Mesothelial cell of epicardium (in vitro differentiated cells): Measurements from ENCODE around the gene TRPV4. TPM values are rescaled to one million over a fixed set of nuclear protein-coding genes. Genes with fewer than 3 reads are reported as not detected.
A peak's percentile ranks its signal among the peaks of the same experiment; 100 is the strongest.

Experiments used
- DNase-seq, 2 experiments: peaks; one replicate each; pipeline ENCODE4 v3.0.0; 2021; ENCODE audit warnings: low spot score in 2 of 2; ENCODE audit not compliant: unreplicated experiment in 2 of 2
- H3K27ac Mint-ChIP-seq: 2 replicates; pipeline ENCODE4 v1.8.0; 2021; ENCODE audit warnings: mixed read lengths
- H3K27me3 Mint-ChIP-seq: 2 replicates; pipeline ENCODE4 v1.8.0; 2021; ENCODE audit warnings: low read depth, mixed read lengths
- H3K36me3 Mint-ChIP-seq: 2 replicates; pipeline ENCODE4 v1.8.0; 2021; ENCODE audit warnings: mixed read lengths
- H3K4me1 Mint-ChIP-seq: 2 replicates; pipeline ENCODE4 v1.8.0; 2021; ENCODE audit warnings: mixed read lengths
- H3K4me3 Mint-ChIP-seq: 2 replicates; pipeline ENCODE4 v1.8.0; 2021; ENCODE audit warnings: mild to moderate bottlenecking, moderate library complexity, mixed read lengths
- H3K9me3 Mint-ChIP-seq: 2 replicates; pipeline ENCODE4 v1.8.0; 2021; ENCODE audit warnings: mixed read lengths
- CTCF ChIP-seq: fragments of 200-600 bp; sonication (generic); IDR thresholded peaks from one replicate; pipeline ENCODE4 v1.5.0; 2021; ENCODE audit warnings: antibody characterized with exemption; ENCODE audit not compliant: unreplicated experiment
- total RNA-seq: library from RNA; stranded (reverse); gene quantifications from 3 replicates; pipeline ENCODE4 v1.2.1, GENCODE V29; 2021

The TRPV4 gene
- total RNA-seq, 1 donor from 2014 or later = 4.1 TPM

GRCh38 chr12:109878749-109879148, 45.6 kb upstream of the TRPV4 start:
- no peak overlapping the region for H3K27ac Mint-ChIP-seq
- H3K4me3 Mint-ChIP-seq = peak overlapping the region; percentile 51
- peaks cover 14% of the 10 kb centered on the region for H3K27me3 Mint-ChIP-seq
- no peak for DNase-seq
- TF ChIP-seq CTCF = no peak
- H3K36me3 Mint-ChIP-seq = no peaks in the 10 kb centered on the region
- H3K9me3 Mint-ChIP-seq = no peaks in the 10 kb centered on the region
- peaks cover 43% of the 10 kb centered on the region for H3K4me1 Mint-ChIP-seq

GRCh38 chr12:109878247-109878625, 45.0 kb upstream of the TRPV4 start:
- H3K27ac Mint-ChIP-seq = no peak overlapping the region
- peaks cover 9% of the 10 kb centered on the region for H3K27me3 Mint-ChIP-seq
- H3K9me3 Mint-ChIP-seq = no peaks in the 10 kb centered on the region
- DNase-seq = no peak
- TF ChIP-seq CTCF = no peak
- H3K4me3 Mint-ChIP-seq = peak overlapping the region; percentile 51
- peaks cover 43% of the 10 kb centered on the region for H3K4me1 Mint-ChIP-seq
- H3K36me3 Mint-ChIP-seq = no peaks in the 10 kb centered on the region

GRCh38 chr12:109877504-109878246, 44.5 kb upstream of the TRPV4 start:
- H3K27me3 Mint-ChIP-seq = peaks cover 7% of the 10 kb centered on the region
- no peak for DNase-seq
- peak overlapping the region; percentile 41 for H3K4me3 Mint-ChIP-seq
- no peak for TF ChIP-seq CTCF
- no peak overlapping the region for H3K27ac Mint-ChIP-seq
- peaks cover 43% of the 10 kb centered on the region for H3K4me1 Mint-ChIP-seq
- H3K9me3 Mint-ChIP-seq = no peaks in the 10 kb centered on the region
- no peaks in the 10 kb centered on the region for H3K36me3 Mint-ChIP-seq

GRCh38 chr12:109876406-109876805, 43.2 kb upstream of the TRPV4 start:
- no peaks in the 10 kb centered on the region for H3K9me3 Mint-ChIP-seq
- H3K27me3 Mint-ChIP-seq = no peaks in the 10 kb centered on the region
- no peaks in the 10 kb centered on the region for H3K36me3 Mint-ChIP-seq
- peak overlapping the region; percentile 70 for H3K27ac Mint-ChIP-seq
- no peak for DNase-seq
- no peak overlapping the region for H3K4me3 Mint-ChIP-seq
- H3K4me1 Mint-ChIP-seq = peaks cover 43% of the 10 kb centered on the region
- no peak for TF ChIP-seq CTCF

GRCh38 chr12:109875572-109876131, 42.5 kb upstream of the TRPV4 start:
- H3K4me1 Mint-ChIP-seq = peaks cover 39% of the 10 kb centered on the region
- no peak for TF ChIP-seq CTCF
- H3K27me3 Mint-ChIP-seq = no peaks in the 10 kb centered on the region
- H3K4me3 Mint-ChIP-seq = no peak overlapping the region
- H3K36me3 Mint-ChIP-seq = no peaks in the 10 kb centered on the region
- peak in 1 of 2 experiments; percentile 54 for DNase-seq
- no peaks in the 10 kb centered on the region for H3K9me3 Mint-ChIP-seq
- peak overlapping the region; percentile 70 for H3K27ac Mint-ChIP-seq
